CMK (cell line): ENCODE data around the gene AZU1.
"Not testable (repeated sequence)": the region's sequence is repeated elsewhere in the genome, so short reads cannot be mapped to it uniquely, and the experiment has no call there.

ENCODE experiments used
- DNase-seq: peaks from one replicate; pipeline ENCODE4 v3.0.0-alpha.2; 2010; ENCODE audit warnings: low read depth

Gene AZU1

GRCh38 chr19:831407-832369, 4.1 kb downstream of the AZU1 start:
- no peak for DNase-seq

GRCh38 chr19:834216-834615, 6.6 kb downstream of the AZU1 start:
- DNase-seq, result no peak

- no peak for DNase-seq
These were observed 7.7 kb downstream of the AZU1 start for GRCh38 chr19:835210-835810.

GRCh38 chr19:840519-841206, 13.0 kb downstream of the AZU1 start, which contains the start of gene PRTN3:
TSS of gene PRTN3 (plus strand) at chr19:840999. CDS start at chr19:841009, 10 bp downstream.
- DNase-seq, result no peak

GRCh38 chr19:842802-843179, 15.2 kb downstream of the AZU1 start:
- not testable (repeated sequence) for DNase-seq

GRCh38 chr19:843180-843835, 15.7 kb downstream of the AZU1 start:
- DNase-seq, result no peak

GRCh38 chr19:843836-844545, 16.4 kb downstream of the AZU1 start:
- DNase-seq, result no peak

GRCh38 chr19:844546-844971, 16.9 kb downstream of the AZU1 start:
- DNase-seq, result no peak

GRCh38 chr19:845707-846521, 18.3 kb downstream of the AZU1 start:
- DNase-seq, result no peak

GRCh38 chr19:848386-848921, 20.8 kb downstream of the AZU1 start:
- DNase-seq, result no peak

- not testable (repeated sequence) for DNase-seq
These were observed 21.6 kb downstream of the AZU1 start for GRCh38 chr19:849195-849594.

- no peak for DNase-seq
These were observed 22.8 kb downstream of the AZU1 start for GRCh38 chr19:850221-850978.

GRCh38 chr19:850979-851335, 23.3 kb downstream of the AZU1 start:
- no peak for DNase-seq

GRCh38 chr19:852136-853013, 24.7 kb downstream of the AZU1 start, which contains the start of gene ELANE:
TSS of gene ELANE (plus strand) at chr19:852303. CDS start at chr19:852329, 26 bp downstream.
- DNase-seq, result no peak

GRCh38 chr19:853014-853585, 25.5 kb downstream of the AZU1 start:
- no peak for DNase-seq

GRCh38 chr19:853614-854220, 26.1 kb downstream of the AZU1 start:
- DNase-seq, result not testable (repeated sequence)

- no peak for DNase-seq
These were observed 26.9 kb downstream of the AZU1 start for GRCh38 chr19:854549-854948.

- DNase-seq, result no peak
These were observed 27.5 kb downstream of the AZU1 start for GRCh38 chr19:855142-855541.
